ENCODE data around the gene GFY.

- TF ChIP-seq CTCF (IDR thresholded peaks at IDR 0.05; ENCODE audit: poor library complexity, severe bottlenecking) (no peak), POLR2AphosphoS5 (IDR thresholded peaks at IDR 0.05) (no peak), REST (IDR thresholded peaks at IDR 0.05; ENCODE audit: borderline replicate concordance) (no peak), SMC3 (conservative IDR thresholded peaks at IDR 0.05; ENCODE audit: poor library complexity) (no peak), RAD21 (conservative IDR thresholded peaks at IDR 0.05) (no peak), EP300 (conservative IDR thresholded peaks at IDR 0.05; ENCODE audit: poor library complexity, severe bottlenecking) (no peak)
These were observed 43.7 kb downstream of the GFY start for GRCh38 chr19:49468746-49469447.
